ENCODE results near the gene LILRA5. TPM values are rescaled to one million over a fixed set of nuclear protein-coding genes. Genes with fewer than 3 reads are reported as not detected.
"Not testable (repeated sequence)": the region's sequence is repeated elsewhere in the genome, so short reads cannot be mapped to it uniquely, and the experiment has no call there.

LILRA5 gene
- total RNA-seq, 1 donor from 2014 or later = not detected

- Histone ChIP-seq H3K4me1 (no peaks in the 10 kb centered on the region), H3K27me3 (no peaks in the 10 kb centered on the region), H3K4me3 (no peak overlapping the region), H3K27ac (no peak overlapping the region), H3K36me3 (no peaks in the 10 kb centered on the region), H3K9me3 (no peaks in the 10 kb centered on the region)
- no peak for TF ChIP-seq CTCF (IDR thresholded peaks at IDR 0.05)
- no peak for DNase-seq (ENCODE audit: low spot score in 2 of 2)
- intact Hi-C loops (cut with DNase I) = no loop called here
Observed at GRCh38 chr19:54297759-54298305, 15.1 kb downstream of the LILRA5 start.

GRCh38 chr19:54294539-54294938 lies 18.4 kb downstream of the LILRA5 start:
- DNase-seq (ENCODE audit: low spot score in 2 of 2) = no peak
- H3K4me1 ChIP-seq = no peaks in the 10 kb centered on the region
- H3K9me3 ChIP-seq = no peaks in the 10 kb centered on the region
- H3K4me3 ChIP-seq = no peak overlapping the region
- H3K27ac ChIP-seq = no peak overlapping the region
- H3K36me3 ChIP-seq = no peaks in the 10 kb centered on the region
- H3K27me3 ChIP-seq = no peaks in the 10 kb centered on the region
- intact Hi-C loops (cut with DNase I) = no loop called here
- no peak for TF ChIP-seq CTCF (IDR thresholded peaks at IDR 0.05)

GRCh38 chr19:54289160-54289559 lies 23.8 kb downstream of the LILRA5 start:
- H3K4me1 ChIP-seq; DNase-seq (ENCODE audit: low spot score in 2 of 2); H3K4me3 ChIP-seq; H3K27me3 ChIP-seq; H3K27ac ChIP-seq; intact Hi-C loops (cut with DNase I); H3K9me3 ChIP-seq; H3K36me3 ChIP-seq: not testable (repeated sequence)

- Histone ChIP-seq H3K9me3 (no peaks in the 10 kb centered on the region), H3K27ac (no peak overlapping the region), H3K4me1 (no peaks in the 10 kb centered on the region), H3K4me3 (no peak overlapping the region), H3K27me3 (no peaks in the 10 kb centered on the region), H3K36me3 (no peaks in the 10 kb centered on the region)
- intact Hi-C loops (cut with DNase I) = no loop called here
- no peak for DNase-seq (ENCODE audit: low spot score in 2 of 2)
- no peak for TF ChIP-seq CTCF (IDR thresholded peaks at IDR 0.05)
Observed at GRCh38 chr19:54287456-54287855, 25.5 kb downstream of the LILRA5 start.

GRCh38 chr19:54286283-54286682 lies 26.7 kb downstream of the LILRA5 start:
- H3K27ac ChIP-seq; intact Hi-C loops (cut with DNase I); H3K4me1 ChIP-seq; DNase-seq (ENCODE audit: low spot score in 2 of 2); H3K36me3 ChIP-seq; H3K27me3 ChIP-seq; H3K9me3 ChIP-seq; H3K4me3 ChIP-seq: not testable (repeated sequence)

GRCh38 chr19:54285427-54286056 lies 27.4 kb downstream of the LILRA5 start:
- intact Hi-C loops (cut with DNase I); H3K4me1 ChIP-seq; H3K27ac ChIP-seq; H3K4me3 ChIP-seq; H3K9me3 ChIP-seq; H3K36me3 ChIP-seq; H3K27me3 ChIP-seq; DNase-seq (ENCODE audit: low spot score in 2 of 2): not testable (repeated sequence)

- Histone ChIP-seq H3K27ac (no peak overlapping the region), H3K4me1 (no peaks in the 10 kb centered on the region), H3K36me3 (no peaks in the 10 kb centered on the region), H3K9me3 (no peaks in the 10 kb centered on the region), H3K27me3 (no peaks in the 10 kb centered on the region), H3K4me3 (no peak overlapping the region)
- DNase-seq (ENCODE audit: low spot score in 2 of 2) = no peak
- no peak for TF ChIP-seq CTCF (IDR thresholded peaks at IDR 0.05)
- intact Hi-C loops (cut with DNase I) = no loop called here
Observed at GRCh38 chr19:54282686-54283470, 30.1 kb downstream of the LILRA5 start.

GRCh38 chr19:54281729-54282075 lies 31.3 kb downstream of the LILRA5 start:
- H3K27ac ChIP-seq; H3K27me3 ChIP-seq; H3K4me3 ChIP-seq; H3K36me3 ChIP-seq; intact Hi-C loops (cut with DNase I); DNase-seq (ENCODE audit: low spot score in 2 of 2); H3K9me3 ChIP-seq; H3K4me1 ChIP-seq: not testable (repeated sequence)

Data from ascending aorta (tissue), 2 donors.